ENCODE results near the gene ZNF185.

Gene ZNF185

GRCh38 chrX:152917656-152918579 is 20.1 kb downstream of the ZNF185 start:
- DNase-seq (ENCODE audit: low read depth) = no peak

GRCh38 chrX:152918707-152919106 is 20.8 kb downstream of the ZNF185 start:
- no peak for DNase-seq (ENCODE audit: low read depth)

GRCh38 chrX:152923599-152923998 is 25.7 kb downstream of the ZNF185 start:
- DNase-seq (ENCODE audit: low read depth) = no peak

GRCh38 chrX:152925835-152926234 is 28.0 kb downstream of the ZNF185 start:
- no peak for DNase-seq (ENCODE audit: low read depth)

GRCh38 chrX:152926279-152926678 is 28.4 kb downstream of the ZNF185 start:
- peak; percentile 13 for DNase-seq (ENCODE audit: low read depth)

- no peak for DNase-seq (ENCODE audit: low read depth)
Measured at GRCh38 chrX:152926923-152927322, 29.1 kb downstream of the ZNF185 start.

- no peak for DNase-seq (ENCODE audit: low read depth)
Measured at GRCh38 chrX:152927858-152928760, 30.2 kb downstream of the ZNF185 start.

- no peak for DNase-seq (ENCODE audit: low read depth)
Measured at GRCh38 chrX:152928761-152929400, 31.0 kb downstream of the ZNF185 start.

GRCh38 chrX:152929898-152930297 is 32.0 kb downstream of the ZNF185 start:
- no peak for DNase-seq (ENCODE audit: low read depth)

GRCh38 chrX:152930516-152930915 is 32.6 kb downstream of the ZNF185 start:
- no peak for DNase-seq (ENCODE audit: low read depth)

GRCh38 chrX:152932144-152932543 is 34.3 kb downstream of the ZNF185 start:
- no peak for DNase-seq (ENCODE audit: low read depth)

- no peak for DNase-seq (ENCODE audit: low read depth)
Measured at GRCh38 chrX:152932598-152933175, 34.8 kb downstream of the ZNF185 start.

GRCh38 chrX:152936306-152936705 is 38.4 kb downstream of the ZNF185 start:
- DNase-seq (ENCODE audit: low read depth) = no peak

- no peak for DNase-seq (ENCODE audit: low read depth)
Measured at GRCh38 chrX:152937236-152937635, 39.4 kb downstream of the ZNF185 start.

- DNase-seq (ENCODE audit: low read depth) = peak; percentile 79
Measured at GRCh38 chrX:152941328-152942076, 43.6 kb downstream of the ZNF185 start.

GRCh38 chrX:152942077-152942442 is 44.2 kb downstream of the ZNF185 start:
- DNase-seq (ENCODE audit: low read depth) = no peak

GRCh38 chrX:152943826-152944225 is 46.0 kb downstream of the ZNF185 start:
- DNase-seq (ENCODE audit: low read depth) = no peak

- no peak for DNase-seq (ENCODE audit: low read depth)
Measured at GRCh38 chrX:152945021-152945979, 47.4 kb downstream of the ZNF185 start.

GRCh38 chrX:152946681-152947080 is 48.8 kb downstream of the ZNF185 start:
- DNase-seq (ENCODE audit: low read depth) = no peak

All from activated T-cell treated with anti-CD3 and anti-CD28 coated beads for 1 hour (primary cell).